C4-2B (cell line): ENCODE measurements around the gene CFAP46.
"Not testable (repeated sequence)": the region's sequence is repeated elsewhere in the genome, so short reads cannot be mapped to it uniquely, and the experiment has no call there.

Experiments used
- H3K27ac ChIP-seq: fragments of 450-650 bp; 2 replicates; pipeline ENCODE4 v1.5.1; 2017
- CTCF ChIP-seq: fragments of 450-650 bp; conservative IDR thresholded peaks from 2 replicates; pipeline ENCODE4 v1.5.1; 2017; ENCODE audit warnings: mild to moderate bottlenecking
- ZFX ChIP-seq: fragments of 450-650 bp; IDR thresholded peaks from 2 replicates; pipeline ENCODE4 v1.6.1; 2017

CFAP46 gene

GRCh38 chr10:132799865-132800264 lies 142.5 kb downstream of the CFAP46 start:
- H3K27ac ChIP-seq, result no peak overlapping the region
- TF ChIP-seq ZFX (no peak), CTCF (no peak)

- no peak for TF ChIP-seq CTCF
- no peak for TF ChIP-seq ZFX
- H3K27ac ChIP-seq, result no peak overlapping the region
These were observed 143.5 kb downstream of the CFAP46 start for GRCh38 chr10:132798876-132799275.

GRCh38 chr10:132798403-132798802 lies 144.0 kb downstream of the CFAP46 start:
- TF ChIP-seq CTCF, result no peak
- no peak for TF ChIP-seq ZFX

GRCh38 chr10:132797986-132798385 lies 144.4 kb downstream of the CFAP46 start:
- not testable (repeated sequence) for H3K27ac ChIP-seq

More at GRCh38 chr10:132798403-132798802, 144.0 kb downstream of the CFAP46 start:
- H3K27ac ChIP-seq, result no peak overlapping the region

GRCh38 chr10:132796846-132797245 lies 145.5 kb downstream of the CFAP46 start:
- H3K27ac ChIP-seq, result no peak overlapping the region
- no peak for TF ChIP-seq ZFX
- TF ChIP-seq CTCF, result no peak

GRCh38 chr10:132793871-132794849 lies 148.2 kb downstream of the CFAP46 start:
- H3K27ac ChIP-seq, result no peak overlapping the region
- no peak; the same call in 1 of the 2 replicates for TF ChIP-seq CTCF
- TF ChIP-seq ZFX, result no peak

- H3K27ac ChIP-seq, result no peak overlapping the region
- no peak for TF ChIP-seq ZFX
- TF ChIP-seq CTCF, result no peak
These were observed 149.2 kb downstream of the CFAP46 start for GRCh38 chr10:132793213-132793612.
